Peyer's patch (tissue), 4 donors: Measurements from ENCODE around the gene CAV3.

ENCODE experiments used
- CTCF ChIP-seq, 6 experiments: fragments of 450-650 bp in 4 of 6; fragments of 200-600 bp in 2 of 6; sonication (generic) in 1 of 6; IDR thresholded peaks; one replicate each; pipeline ENCODE4 v1.5.1; 2017 to 2019; ENCODE audit warnings: antibody characterized with exemption in 6 of 6, mild to moderate bottlenecking in 3 of 6, moderate library complexity in 1 of 6
- POLR2A ChIP-seq, 2 donors: fragments of 450-650 bp; IDR thresholded peaks; one replicate each; pipeline ENCODE4 v1.5.1; 2017; ENCODE audit warnings: antibody characterized with exemption in 2 of 2, mild to moderate bottlenecking in 2 of 2, moderate library complexity in 2 of 2

DNA sequence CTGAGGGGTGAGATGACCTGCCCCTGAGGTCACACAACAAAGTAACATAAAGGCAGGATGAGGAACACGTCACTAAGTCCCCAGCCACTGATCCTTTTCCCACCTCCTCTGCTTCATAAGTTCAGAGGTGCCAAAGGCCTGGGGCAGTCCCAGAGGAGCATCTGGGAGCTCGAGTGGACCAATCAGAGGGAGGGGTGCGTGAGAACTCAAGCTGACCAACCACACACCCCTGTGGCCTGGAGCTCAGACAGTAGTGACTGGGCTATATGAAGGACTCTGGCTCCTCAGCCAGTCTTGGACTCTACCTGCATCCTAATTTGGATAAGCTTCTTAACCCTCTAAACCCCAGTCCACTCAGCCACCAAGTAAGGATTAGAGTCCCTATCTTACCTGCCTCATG lies 28.0 kb upstream of the CAV3 start:
- TF ChIP-seq POLR2A (IDR thresholded peaks at IDR 0.05) (no peak), CTCF (IDR thresholded peaks at IDR 0.05) (no peak)
